Measurements from ENCODE around the gene BDKRB1. TPM values are rescaled to one million over a fixed set of nuclear protein-coding genes. Genes with fewer than 3 reads are reported as not detected.

The BDKRB1 gene
- total and polyA plus RNA-seq, 10 of the 15 experiments (the other 5 are each of a cell fraction or from before 2014, with no cell fraction given) = 0.21 TPM; not detected in 9

DNA sequence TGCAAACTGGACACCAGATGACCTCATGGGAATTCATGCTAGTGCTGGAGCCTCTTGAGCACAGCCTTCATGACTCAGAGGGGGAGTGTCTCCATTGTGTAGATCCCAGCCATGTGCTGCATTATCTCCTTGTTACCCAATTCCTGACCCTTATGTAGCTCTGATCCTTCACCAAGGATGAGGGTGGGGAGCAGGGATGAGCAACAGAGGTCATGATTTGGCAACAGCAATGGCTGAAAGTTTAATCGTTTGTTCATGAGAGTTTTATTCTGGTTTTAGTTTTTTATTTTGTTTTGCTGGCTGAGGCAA is 9.5 kb upstream of the BDKRB1 start:
- Histone ChIP-seq H3K4me2 (ENCODE audit: control insufficient read depth, insufficient read depth) (no peak overlapping the region), H3K9ac (ENCODE audit: control insufficient read depth, insufficient read depth, low read length) (no peak overlapping the region), H3K27ac (ENCODE audit: control insufficient read depth, insufficient read depth) (no peak overlapping the region), H3K27me3 (replicated peaks in 1 of 2; ENCODE audit: control insufficient read depth in 2 of 2, insufficient read depth in 2 of 2, low read length in 1 of 2) (no peaks in the 10 kb centered on the region), H2AFZ (ENCODE audit: control insufficient read depth, low read depth, low read length) (no peak overlapping the region), H3K79me2 (ENCODE audit: control insufficient read depth, insufficient read depth, low read length) (no peaks in the 10 kb centered on the region), H3K4me3 (no peak overlapping the region), H3K9me3 (replicated peaks; ENCODE audit: control insufficient read depth, insufficient read depth, low read length) (no peaks in the 10 kb centered on the region), H3K36me3 (ENCODE audit: control insufficient read depth in 2 of 2, insufficient read depth in 2 of 2, low read length in 1 of 2) (no peaks in the 10 kb centered on the region), H4K20me1 (ENCODE audit: control insufficient read depth, insufficient read depth) (no peaks in the 10 kb centered on the region), H3K4me1 (ENCODE audit: control insufficient read depth, insufficient read depth, low read length) (no peaks in the 10 kb centered on the region)
- ChIA-PET CTCF (no interaction called here), RAD21 (ENCODE audit: unreplicated experiment) (no interaction called here), POLR2A (no interaction called here), SMC1A (ENCODE audit: uncharacterized antibody, unreplicated experiment) (no interaction called here)
- FAIRE-seq (no peak), DNase-seq (ENCODE audit: low read depth, low spot score) (no peak), ATAC-seq (no peak)
- WGBS (ENCODE audit: insufficient coverage, insufficient replicate concordance, low lambda C conversion rate, missing lambda C conversion rate) = 72% methylated on average over 1 of the region's 1 CpG
- TF ChIP-seq EGR1 (IDR thresholded peaks at IDR 0.05; ENCODE audit: borderline replicate concordance in 1 of 2, low read depth in 2 of 2, low read length in 2 of 2) = no peak
- TF ChIP-seq POLR2AphosphoS2 (IDR thresholded peaks at IDR 0.05; ENCODE audit: low read depth, low read length) = no peak
- TF ChIP-seq SUZ12 (IDR thresholded peaks at IDR 0.05; ENCODE audit: unreplicated experiment) = no peak
- TF ChIP-seq NR2C1 (IDR thresholded peaks at IDR 0.05) = no peak
- no peak for TF ChIP-seq ZNF384 (IDR thresholded peaks at IDR 0.05; ENCODE audit: borderline replicate concordance, low read depth, low read length)
- TF ChIP-seq GABPA (IDR thresholded peaks at IDR 0.05; ENCODE audit: low read depth) = no peak
- no peak for TF ChIP-seq HCFC1 (IDR thresholded peaks at IDR 0.05; ENCODE audit: low read length)
- intact Hi-C loops (cut with micrococcal nuclease; ENCODE audit: unreplicated experiment) (no loop called here), in situ Hi-C loops (cut with MboI) (no loop called here)
- no TSS peak for BruUV-seq (replicated peaks)

GRCh38 chr14:96247031-96247430 is 9.0 kb upstream of the BDKRB1 start:
- Histone ChIP-seq H3K36me3 (ENCODE audit: control insufficient read depth in 2 of 2, insufficient read depth in 2 of 2, low read length in 1 of 2) (no peaks in the 10 kb centered on the region), H2AFZ (ENCODE audit: control insufficient read depth, low read depth, low read length) (no peak overlapping the region), H3K4me3 (no peak overlapping the region), H3K4me1 (ENCODE audit: control insufficient read depth, insufficient read depth, low read length) (no peaks in the 10 kb centered on the region), H3K79me2 (ENCODE audit: control insufficient read depth, insufficient read depth, low read length) (no peaks in the 10 kb centered on the region), H3K4me2 (ENCODE audit: control insufficient read depth, insufficient read depth) (no peak overlapping the region), H3K27me3 (replicated peaks in 1 of 2; ENCODE audit: control insufficient read depth in 2 of 2, insufficient read depth in 2 of 2, low read length in 1 of 2) (no peaks in the 10 kb centered on the region), H3K27ac (ENCODE audit: control insufficient read depth, insufficient read depth) (no peak overlapping the region), H4K20me1 (ENCODE audit: control insufficient read depth, insufficient read depth) (no peaks in the 10 kb centered on the region), H3K9ac (ENCODE audit: control insufficient read depth, insufficient read depth, low read length) (no peak overlapping the region), H3K9me3 (replicated peaks; ENCODE audit: control insufficient read depth, insufficient read depth, low read length) (no peaks in the 10 kb centered on the region)
- in situ Hi-C loops (cut with MboI) (no loop called here), intact Hi-C loops (cut with micrococcal nuclease; ENCODE audit: unreplicated experiment) (no loop called here)
- ATAC-seq (no peak), FAIRE-seq (no peak), DNase-seq (ENCODE audit: low read depth, low spot score) (no peak)
- SMC1A ChIA-PET (ENCODE audit: uncharacterized antibody, unreplicated experiment) = no interaction called here
- WGBS (ENCODE audit: insufficient coverage, insufficient replicate concordance, low lambda C conversion rate, missing lambda C conversion rate) = 24% methylated on average over 6 of the region's 6 CpGs
- POLR2A ChIA-PET = no interaction called here
- no TSS peak for BruUV-seq (replicated peaks)
- RAD21 ChIA-PET (ENCODE audit: unreplicated experiment) = no interaction called here
- CTCF ChIA-PET = no interaction called here
- TF ChIP-seq PAX5 (IDR thresholded peaks at IDR 0.05; ENCODE audit: borderline replicate concordance, low read depth, low read length) (no peak), TBL1XR1 (IDR thresholded peaks at IDR 0.05; ENCODE audit: low read depth, low read length) (no peak), YBX1 (IDR thresholded peaks at IDR 0.05) (no peak), GABPA (IDR thresholded peaks at IDR 0.05; ENCODE audit: low read depth) (no peak), BMI1 (IDR thresholded peaks at IDR 0.05; ENCODE audit: borderline replicate concordance) (no peak), NFYB (IDR thresholded peaks at IDR 0.05; ENCODE audit: insufficient read depth, low read depth, low read length) (no peak), ZBTB11 (CRISPR knock-in tag; IDR thresholded peaks at IDR 0.05) (no peak), SREBF1 (IDR thresholded peaks at IDR 0.05; ENCODE audit: low read length) (no peak), POLR2AphosphoS5 (IDR thresholded peaks at IDR 0.05; ENCODE audit: low read length) (no peak), TCF7 (IDR thresholded peaks at IDR 0.05; ENCODE audit: borderline replicate concordance) (no peak), MEF2A (IDR thresholded peaks at IDR 0.05; ENCODE audit: insufficient read depth, low read depth, low read length) (no peak), CREB1 (IDR thresholded peaks at IDR 0.05; ENCODE audit: low read depth) (no peak)
